ENCODE results near the gene CCDC174. TPM values are rescaled to one million over a fixed set of nuclear protein-coding genes. Genes with fewer than 3 reads are reported as not detected.

Gene CCDC174
- total RNA-seq, 1 donor from 2014 or later = 22.1 TPM

- Mint-ChIP-seq H3K36me3 (ENCODE audit: unreplicated experiment) (no peaks in the 10 kb centered on the region), H3K9me3 (ENCODE audit: unreplicated experiment) (no peaks in the 10 kb centered on the region), H3K4me3 (ENCODE audit: unreplicated experiment) (no peak overlapping the region), H3K27me3 (ENCODE audit: unreplicated experiment) (peaks cover 4% of the 10 kb centered on the region), H3K27ac (ENCODE audit: unreplicated experiment) (no peak overlapping the region), H3K4me1 (ENCODE audit: low read depth, unreplicated experiment) (no peaks in the 10 kb centered on the region)
- TF ChIP-seq CTCF (IDR thresholded peaks at IDR 0.05; ENCODE audit: partially characterized antibody, unreplicated experiment) = no peak
- no peak for DNase-seq
Measured at GRCh38 chr3:14685179-14685578, 33.6 kb downstream of the CCDC174 start.

GRCh38 chr3:14687360-14687759, 35.8 kb downstream of the CCDC174 start:
- H3K36me3 Mint-ChIP-seq (ENCODE audit: unreplicated experiment) = no peaks in the 10 kb centered on the region
- H3K4me1 Mint-ChIP-seq (ENCODE audit: low read depth, unreplicated experiment) = no peaks in the 10 kb centered on the region
- no peak for DNase-seq
- peaks cover 4% of the 10 kb centered on the region for H3K27me3 Mint-ChIP-seq (ENCODE audit: unreplicated experiment)
- no peak for TF ChIP-seq CTCF (IDR thresholded peaks at IDR 0.05; ENCODE audit: partially characterized antibody, unreplicated experiment)
- no peak overlapping the region for H3K4me3 Mint-ChIP-seq (ENCODE audit: unreplicated experiment)
- H3K27ac Mint-ChIP-seq (ENCODE audit: unreplicated experiment) = no peak overlapping the region
- H3K9me3 Mint-ChIP-seq (ENCODE audit: unreplicated experiment) = no peaks in the 10 kb centered on the region

- Mint-ChIP-seq H3K36me3 (ENCODE audit: unreplicated experiment) (peaks cover 8% of the 10 kb centered on the region), H3K4me3 (ENCODE audit: unreplicated experiment) (no peak overlapping the region), H3K4me1 (ENCODE audit: low read depth, unreplicated experiment) (no peaks in the 10 kb centered on the region), H3K27ac (ENCODE audit: unreplicated experiment) (no peak overlapping the region), H3K9me3 (ENCODE audit: unreplicated experiment) (no peaks in the 10 kb centered on the region), H3K27me3 (ENCODE audit: unreplicated experiment) (peaks cover 4% of the 10 kb centered on the region)
- no peak for TF ChIP-seq CTCF (IDR thresholded peaks at IDR 0.05; ENCODE audit: partially characterized antibody, unreplicated experiment)
- no peak for DNase-seq
Measured at GRCh38 chr3:14688525-14688924, 37.0 kb downstream of the CCDC174 start.

- Mint-ChIP-seq H3K27ac (ENCODE audit: unreplicated experiment) (no peak overlapping the region), H3K4me1 (ENCODE audit: low read depth, unreplicated experiment) (no peaks in the 10 kb centered on the region), H3K9me3 (ENCODE audit: unreplicated experiment) (no peaks in the 10 kb centered on the region), H3K36me3 (ENCODE audit: unreplicated experiment) (peaks cover 16% of the 10 kb centered on the region), H3K27me3 (ENCODE audit: unreplicated experiment) (peaks cover 4% of the 10 kb centered on the region), H3K4me3 (ENCODE audit: unreplicated experiment) (no peak overlapping the region)
- no peak for TF ChIP-seq CTCF (IDR thresholded peaks at IDR 0.05; ENCODE audit: partially characterized antibody, unreplicated experiment)
- no peak for DNase-seq
Measured at GRCh38 chr3:14689247-14689980, 37.9 kb downstream of the CCDC174 start.

- Mint-ChIP-seq H3K4me1 (ENCODE audit: low read depth, unreplicated experiment) (no peaks in the 10 kb centered on the region), H3K36me3 (ENCODE audit: unreplicated experiment) (peaks cover 16% of the 10 kb centered on the region), H3K27ac (ENCODE audit: unreplicated experiment) (no peak overlapping the region), H3K4me3 (ENCODE audit: unreplicated experiment) (no peak overlapping the region), H3K27me3 (ENCODE audit: unreplicated experiment) (peaks cover 2% of the 10 kb centered on the region), H3K9me3 (ENCODE audit: unreplicated experiment) (no peaks in the 10 kb centered on the region)
- TF ChIP-seq CTCF (IDR thresholded peaks at IDR 0.05; ENCODE audit: partially characterized antibody, unreplicated experiment) = no peak
- DNase-seq = no peak
Measured at GRCh38 chr3:14691239-14691638, 39.7 kb downstream of the CCDC174 start.
